HUDEP-2 (cell line): ENCODE measurements around the gene IGF2BP3.

ENCODE experiments used
- DNase-seq, 76 experiments: peaks; one replicate each; lab custom pipeline; 2025; ENCODE audit not compliant: unreplicated experiment in 76 of 76; lab: John Stamatoyannopoulos, UW

IGF2BP3 gene

DNA sequence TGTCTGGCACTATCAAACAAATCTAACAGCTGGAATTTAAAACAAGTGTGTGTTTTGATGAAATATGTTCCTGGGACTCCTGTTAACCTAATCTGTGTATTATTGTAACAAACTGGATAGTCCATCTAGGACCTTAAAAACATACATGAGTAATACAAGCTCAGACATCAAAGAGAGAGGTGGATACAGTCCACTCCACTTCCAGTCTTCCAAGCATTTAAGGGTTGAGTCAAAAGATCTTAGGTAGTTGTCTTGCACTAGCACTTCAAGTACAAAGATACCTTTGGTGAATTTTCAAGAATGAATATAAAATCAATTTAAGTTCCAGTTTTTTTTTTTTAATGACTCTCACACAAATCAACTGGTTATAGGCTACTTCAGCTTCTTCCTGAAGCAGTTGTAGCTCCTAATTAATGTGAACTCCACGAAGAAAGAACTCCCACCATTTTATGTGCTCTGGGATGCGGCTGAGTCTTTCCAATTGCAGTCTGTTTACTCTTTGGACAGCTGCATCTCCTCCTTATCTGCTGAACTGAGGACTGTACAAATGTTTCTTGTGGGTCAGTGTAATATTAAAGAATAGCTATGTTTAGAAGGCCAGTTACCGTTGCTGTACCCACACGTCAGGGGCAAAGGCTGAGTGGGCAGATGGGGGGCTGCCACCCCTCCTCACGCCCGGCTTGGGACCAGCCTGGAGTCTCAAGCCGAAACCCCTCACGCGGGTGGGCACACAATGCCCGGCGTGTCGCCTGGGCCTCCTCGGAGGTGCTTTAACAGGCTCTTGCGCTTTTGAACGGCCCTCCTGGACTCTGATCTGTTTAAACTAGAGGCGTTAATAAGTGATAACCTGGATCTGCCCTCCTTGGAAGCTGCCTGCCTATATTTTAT is 2.9 kb upstream of the IGF2BP3 start:
- peak in 39 of 76 experiments; percentile 7 to 85 (median 40) for DNase-seq

DNA sequence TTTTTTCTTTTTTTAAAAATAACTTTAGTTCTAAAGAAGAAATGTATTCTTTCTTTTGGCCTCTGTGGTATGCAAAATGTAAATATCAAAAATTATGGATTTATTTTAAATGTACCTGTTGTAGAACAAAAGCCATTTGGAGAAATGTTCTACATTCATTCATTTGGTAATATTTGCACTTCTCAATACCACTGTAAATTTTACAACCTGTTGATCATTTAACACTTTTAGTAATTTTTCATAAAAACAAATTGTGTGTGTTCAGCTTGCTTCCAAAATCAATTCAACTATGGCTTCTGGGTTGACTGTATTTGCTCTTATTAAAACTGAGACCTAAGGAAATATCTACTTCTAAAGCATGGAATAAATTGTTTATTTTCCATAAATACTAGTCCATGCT is 2.3 kb upstream of the IGF2BP3 start:
- peak in 2 of 76 experiments; percentile 18 to 29 for DNase-seq

- DNase-seq: peak in 12 of 76 experiments; percentile 14 to 53 (median 32)
These were observed 1.8 kb upstream of the IGF2BP3 start for GRCh38 chr7:23472046-23472445.

DNA sequence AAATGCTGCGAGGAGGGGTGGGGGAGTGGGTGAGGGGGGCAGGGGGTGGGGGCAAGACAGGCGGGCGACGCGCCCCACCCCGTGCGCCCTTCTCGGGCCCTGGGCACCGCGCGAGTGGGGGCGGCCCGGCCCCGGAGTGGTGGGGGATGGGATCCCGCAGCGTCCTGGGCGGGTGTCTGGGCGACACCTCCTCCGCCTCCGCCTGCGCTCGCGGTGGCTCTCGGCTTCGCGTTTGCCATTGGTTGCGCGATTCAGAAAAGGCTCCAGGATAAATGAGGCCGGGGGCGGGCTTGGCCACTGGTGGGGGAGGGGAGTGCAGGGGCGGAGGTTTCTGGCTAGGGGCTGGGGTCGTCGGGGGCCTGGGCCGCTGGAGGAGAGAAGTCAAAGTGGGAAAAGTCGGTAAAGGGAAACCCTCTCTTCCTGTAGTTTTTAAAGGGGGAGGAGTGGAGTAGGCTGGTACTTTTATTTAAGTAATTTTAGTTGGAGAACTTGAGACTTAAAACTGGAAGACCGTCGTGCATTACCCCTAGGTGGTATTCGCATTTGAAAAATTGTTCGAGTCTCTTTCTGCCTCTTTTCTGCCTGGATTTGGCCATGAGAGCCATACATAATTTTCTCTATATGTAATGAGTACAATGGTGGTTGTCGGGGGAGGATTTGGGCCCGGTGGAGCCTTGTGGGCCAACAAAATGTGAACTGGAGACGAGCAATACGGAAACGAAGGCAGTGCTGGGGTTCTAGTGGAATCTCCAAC is 992 bp upstream of the IGF2BP3 start:
- DNase-seq: peak; percentile 13 to 96 (median 87)

DNA sequence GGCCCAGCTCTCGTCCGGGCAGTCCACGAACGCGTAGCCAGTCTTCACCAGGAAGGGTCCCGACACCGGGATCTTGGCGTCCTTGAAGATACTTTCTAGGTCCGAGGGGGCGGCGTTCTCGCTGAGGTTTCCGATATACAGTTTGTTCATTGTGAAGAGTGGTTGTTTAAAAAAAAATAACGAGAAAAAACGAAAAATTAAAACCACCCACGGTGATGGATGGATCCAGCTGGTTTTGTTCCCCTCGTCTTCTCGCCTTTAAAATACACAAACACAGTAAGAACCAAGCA is 385 bp downstream of the IGF2BP3 start:
- peak in 4 of 76 experiments; percentile 7 to 39 (median 32) for DNase-seq

DNA sequence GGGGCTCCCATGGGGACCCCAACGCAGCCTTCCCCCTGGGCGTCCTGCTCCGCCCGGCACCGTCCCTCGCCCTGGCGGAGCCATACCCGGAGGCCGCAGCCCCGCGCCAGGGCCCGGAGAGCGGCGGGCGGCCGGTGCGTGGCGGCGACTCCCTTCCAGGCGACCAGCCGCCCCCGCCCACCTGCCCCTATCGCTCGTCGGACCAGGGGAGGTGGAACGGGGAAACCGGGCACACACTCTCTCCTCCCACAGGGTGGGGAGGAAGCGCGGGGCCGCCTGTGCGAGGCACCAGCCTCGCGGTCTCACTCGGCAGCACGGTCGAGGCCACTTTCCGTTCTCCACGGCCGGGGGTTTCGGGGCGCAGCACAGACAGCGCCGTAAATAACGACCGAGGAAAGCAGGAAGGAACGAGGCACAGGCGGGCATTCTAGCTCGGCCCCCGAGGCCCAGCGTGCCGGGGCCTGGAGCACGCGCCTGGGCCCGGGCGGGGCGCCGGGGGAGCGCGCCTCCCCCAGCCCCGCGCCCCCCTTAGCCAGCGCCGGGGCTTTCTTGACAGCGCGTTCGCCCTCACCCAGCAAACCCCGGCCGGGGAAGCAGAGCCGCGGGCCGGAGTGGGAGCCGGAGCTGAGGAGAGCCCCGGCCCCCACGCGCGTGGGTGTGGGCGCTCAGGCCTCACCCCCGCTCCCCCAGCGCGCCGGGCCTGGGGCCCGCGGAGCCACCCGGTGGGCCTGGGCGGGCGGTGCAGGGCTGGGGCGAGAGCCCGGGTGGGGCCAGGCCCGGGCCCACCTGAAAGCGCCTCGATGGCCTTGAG is 936 bp downstream of the IGF2BP3 start:
- peak in 60 of 76 experiments; percentile 5 to 77 (median 54) for DNase-seq

DNA sequence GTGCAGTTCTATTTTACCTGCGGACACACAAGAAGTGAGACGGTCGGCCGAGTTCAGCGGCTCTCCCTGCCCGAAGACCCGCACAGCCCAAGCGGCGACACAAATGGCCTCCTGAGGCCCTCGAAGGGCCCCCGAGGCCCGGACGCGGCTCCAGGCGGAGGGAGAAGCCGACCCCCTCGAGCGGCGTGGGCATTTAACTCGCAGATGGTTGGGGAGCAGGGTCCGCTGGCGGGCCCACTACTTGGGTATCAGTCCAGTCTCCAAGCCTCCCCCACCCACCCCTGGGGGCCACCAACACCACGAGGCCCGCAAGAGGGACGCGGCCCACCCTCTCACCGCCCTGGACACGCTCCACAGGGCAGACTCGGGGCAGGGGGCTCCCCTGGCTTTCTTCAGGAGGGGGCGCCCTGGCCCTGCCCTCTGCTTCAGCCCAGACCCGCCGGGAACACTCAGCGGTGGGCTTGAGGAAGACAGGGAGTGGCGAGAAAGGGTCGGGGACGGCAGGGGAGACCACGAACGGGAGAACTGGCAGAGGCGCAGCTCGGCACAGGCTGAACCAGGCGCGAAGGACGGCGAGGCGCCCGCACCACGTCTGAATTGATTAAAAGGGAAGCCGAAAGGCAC is 1.7 kb downstream of the IGF2BP3 start:
- DNase-seq: peak in 16 of 76 experiments; percentile 16 to 72 (median 48)

DNA sequence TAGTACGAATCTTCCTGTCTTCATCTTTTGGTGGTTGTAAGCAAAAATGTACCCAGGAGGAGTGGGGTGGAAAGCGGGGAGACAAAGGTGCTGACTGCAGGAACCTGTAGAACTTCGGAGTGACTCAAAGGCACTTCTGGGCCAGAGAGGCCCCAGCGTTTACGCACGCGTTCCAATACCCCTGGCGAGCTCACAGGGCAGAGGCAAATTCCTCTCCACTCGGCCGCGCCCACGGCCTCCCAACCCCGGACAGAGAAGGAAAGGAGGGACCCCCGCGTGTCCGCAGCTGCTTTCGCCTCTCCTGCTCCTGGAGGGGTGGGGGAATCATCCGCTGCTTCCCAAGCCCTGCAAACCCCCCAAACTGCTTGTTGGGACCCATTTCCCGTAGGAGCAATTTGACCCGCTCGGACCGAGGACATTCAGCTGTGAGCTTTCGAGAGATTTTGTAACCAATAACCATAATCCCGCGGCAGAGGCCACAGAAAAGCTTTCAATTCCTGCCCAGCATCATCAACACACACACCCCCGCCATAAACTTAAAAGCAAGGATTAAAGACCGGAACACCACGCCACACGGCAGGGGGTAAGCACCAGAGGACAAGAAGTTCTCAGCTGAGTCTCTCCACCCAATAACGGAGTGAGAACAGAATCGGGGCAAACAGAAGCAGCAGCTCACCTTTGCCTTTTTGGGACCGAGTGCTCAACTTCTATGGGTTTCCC is 2.3 kb downstream of the IGF2BP3 start:
- DNase-seq: peak in 48 of 76 experiments; percentile 9 to 85 (median 29)

DNA sequence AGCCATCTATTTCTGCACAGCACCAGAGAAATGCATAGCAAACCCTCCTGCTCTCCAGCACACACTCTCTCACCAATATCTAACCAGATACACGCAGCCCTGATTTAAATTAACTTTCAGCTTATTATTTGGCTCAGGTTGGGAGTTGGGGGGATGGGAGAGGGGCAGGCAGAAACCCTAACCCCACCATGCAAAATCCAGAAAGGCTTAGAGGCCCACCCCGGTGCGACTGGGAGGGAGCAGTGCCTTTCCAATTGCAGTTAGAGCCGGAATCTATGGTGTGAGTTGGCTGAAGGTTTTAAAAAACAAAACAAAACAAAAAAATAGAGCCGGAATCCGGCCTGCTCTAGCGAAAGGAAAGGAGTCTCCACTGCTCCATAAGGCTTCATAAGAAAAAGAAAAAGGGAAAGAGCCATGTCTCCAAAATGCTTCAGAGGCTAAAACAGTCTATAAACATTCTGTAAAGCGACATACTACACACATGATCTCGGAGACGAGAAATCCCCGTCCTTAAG is 2.9 kb downstream of the IGF2BP3 start:
- peak in 2 of 76 experiments; percentile 8 to 40 for DNase-seq

DNA sequence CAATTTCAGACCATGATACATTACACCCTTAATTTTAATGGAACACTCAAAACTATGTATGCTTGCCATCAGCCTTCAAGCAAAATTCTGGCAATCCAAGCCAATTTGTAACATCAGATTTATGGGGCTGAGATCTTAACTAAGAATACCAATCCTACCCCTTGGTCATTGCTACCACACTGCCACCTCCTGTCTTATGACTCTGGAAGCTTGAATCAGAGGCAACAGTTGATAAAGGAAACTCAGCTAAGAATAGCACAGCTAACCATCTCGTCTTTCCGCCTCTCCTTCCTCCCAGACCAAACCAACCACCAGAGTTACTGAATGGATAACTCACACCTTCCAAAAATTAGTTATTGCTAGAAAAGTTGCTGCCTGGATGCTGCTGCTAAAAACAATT is 7.4 kb downstream of the IGF2BP3 start:
- DNase-seq: peak in 9 of 76 experiments; percentile 3 to 40 (median 16)

DNA sequence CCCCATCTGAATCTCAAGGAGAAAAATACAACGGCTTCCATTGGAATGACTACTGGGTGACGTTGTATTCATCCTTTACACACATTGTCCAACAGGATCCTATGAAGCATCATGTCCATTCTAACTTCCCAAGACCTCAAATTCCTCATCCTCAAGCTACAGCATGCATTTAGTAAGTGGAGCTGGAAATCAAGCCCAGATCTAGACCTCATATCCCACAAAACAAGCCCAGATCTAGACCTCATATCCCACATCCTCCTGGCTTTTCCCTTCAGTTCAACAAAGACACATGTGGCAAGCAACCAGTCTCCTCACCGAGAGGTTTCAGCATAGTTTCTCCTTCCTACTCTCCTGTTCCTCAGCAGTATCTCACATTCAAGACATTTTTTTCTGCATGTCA is 12.2 kb downstream of the IGF2BP3 start:
- DNase-seq: no peak

DNA sequence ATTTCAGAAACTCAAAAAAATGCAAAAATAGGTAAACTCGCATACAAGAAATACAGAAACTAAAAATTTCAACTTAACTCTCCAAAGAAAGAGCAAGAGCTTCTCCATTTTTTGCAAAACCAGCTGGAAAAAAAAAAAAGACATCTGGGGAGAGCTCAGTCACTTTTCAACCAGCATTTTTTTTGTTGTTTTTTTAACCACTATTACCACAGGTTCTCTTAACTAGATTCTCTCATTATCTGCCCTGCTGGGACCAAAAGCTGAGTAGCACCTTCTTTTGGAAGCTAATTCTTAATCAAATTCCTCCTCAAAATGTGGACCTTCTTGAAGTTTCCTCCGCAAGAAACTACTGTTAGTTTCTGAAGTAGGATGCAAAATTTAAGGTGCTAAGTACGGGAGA is 14.2 kb downstream of the IGF2BP3 start:
- DNase-seq: no peak

DNA sequence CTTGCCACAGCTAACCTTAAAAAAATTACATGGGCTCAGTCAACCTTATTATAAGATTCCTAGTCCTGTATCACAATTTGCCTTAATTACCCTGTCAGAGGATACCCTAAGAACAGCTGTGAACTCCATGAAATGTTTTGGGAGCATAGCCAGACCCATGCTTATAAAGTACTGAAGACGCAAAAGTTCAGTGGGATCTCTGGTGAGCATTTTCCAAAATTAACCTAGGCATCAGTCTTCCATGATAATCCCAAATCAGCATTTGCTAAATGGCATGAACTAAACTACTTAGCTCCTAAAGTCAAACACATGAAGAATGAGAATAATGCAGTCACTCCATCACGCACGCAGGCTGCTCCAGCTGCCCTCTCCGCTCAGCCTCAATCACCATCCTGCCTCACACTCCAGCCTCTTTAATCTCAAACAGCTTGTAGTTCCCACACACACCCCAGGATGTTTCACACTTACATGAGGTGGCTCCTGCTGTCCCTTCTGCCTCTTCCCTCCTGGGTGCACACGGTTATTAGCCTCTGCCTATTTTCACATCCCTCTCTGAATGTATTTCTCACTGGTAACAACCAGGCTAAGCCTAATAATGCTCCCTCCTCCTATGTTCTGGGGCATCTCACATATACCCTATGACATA is 15.3 kb downstream of the IGF2BP3 start:
- no peak for DNase-seq

- DNase-seq: no peak
These were observed 19.8 kb downstream of the IGF2BP3 start for GRCh38 chr7:23450518-23450917.

DNA sequence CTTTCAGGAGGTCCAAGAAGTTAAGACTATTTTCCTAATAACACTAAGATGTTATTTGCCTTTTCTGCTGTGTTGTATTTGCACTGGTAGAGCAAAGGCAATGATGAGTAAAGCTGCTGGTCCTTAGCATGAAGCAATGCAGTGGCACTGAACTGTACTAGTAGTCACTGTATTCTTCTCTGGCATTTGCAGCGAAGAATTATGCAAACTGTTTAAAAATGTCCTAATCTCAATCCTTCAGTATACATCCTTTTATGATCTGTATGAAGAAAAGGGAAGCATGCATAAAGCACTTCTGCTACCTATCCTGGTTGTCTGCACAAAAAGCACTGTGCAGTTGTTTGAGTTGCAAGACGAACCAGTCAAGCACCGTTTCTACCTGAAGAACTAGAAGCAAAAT is 20.4 kb downstream of the IGF2BP3 start:
- no peak for DNase-seq

DNA sequence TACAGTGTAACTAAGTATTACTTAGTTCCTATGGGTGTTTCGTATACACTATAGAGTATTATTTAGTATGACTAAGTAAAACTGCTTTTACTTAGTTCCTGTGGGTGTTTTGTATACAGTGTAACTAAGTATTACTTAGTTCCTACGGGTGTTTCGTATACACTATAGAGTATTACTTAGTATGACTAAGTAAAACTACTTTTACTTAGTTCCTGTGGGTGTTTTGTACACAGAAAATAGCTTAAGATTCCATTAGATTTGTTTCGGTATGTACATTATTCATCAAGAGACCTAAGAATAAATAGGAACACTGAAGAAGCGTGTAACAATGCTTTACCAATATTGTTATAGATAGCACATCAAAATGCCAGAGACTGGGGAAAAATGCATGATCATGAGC is 25.0 kb downstream of the IGF2BP3 start:
- no peak for DNase-seq

GRCh38 chr7:23443974-23444373 is 26.3 kb downstream of the IGF2BP3 start:
- no peak for DNase-seq

- no peak for DNase-seq
These were observed 32.1 kb downstream of the IGF2BP3 start for GRCh38 chr7:23438171-23438570.
